ENCODE data around the gene ARRDC2.

The ARRDC2 gene

GRCh38 chr19:17968362-17968761 is 39.6 kb upstream of the ARRDC2 start:
- TF ChIP-seq, protein P1, sequence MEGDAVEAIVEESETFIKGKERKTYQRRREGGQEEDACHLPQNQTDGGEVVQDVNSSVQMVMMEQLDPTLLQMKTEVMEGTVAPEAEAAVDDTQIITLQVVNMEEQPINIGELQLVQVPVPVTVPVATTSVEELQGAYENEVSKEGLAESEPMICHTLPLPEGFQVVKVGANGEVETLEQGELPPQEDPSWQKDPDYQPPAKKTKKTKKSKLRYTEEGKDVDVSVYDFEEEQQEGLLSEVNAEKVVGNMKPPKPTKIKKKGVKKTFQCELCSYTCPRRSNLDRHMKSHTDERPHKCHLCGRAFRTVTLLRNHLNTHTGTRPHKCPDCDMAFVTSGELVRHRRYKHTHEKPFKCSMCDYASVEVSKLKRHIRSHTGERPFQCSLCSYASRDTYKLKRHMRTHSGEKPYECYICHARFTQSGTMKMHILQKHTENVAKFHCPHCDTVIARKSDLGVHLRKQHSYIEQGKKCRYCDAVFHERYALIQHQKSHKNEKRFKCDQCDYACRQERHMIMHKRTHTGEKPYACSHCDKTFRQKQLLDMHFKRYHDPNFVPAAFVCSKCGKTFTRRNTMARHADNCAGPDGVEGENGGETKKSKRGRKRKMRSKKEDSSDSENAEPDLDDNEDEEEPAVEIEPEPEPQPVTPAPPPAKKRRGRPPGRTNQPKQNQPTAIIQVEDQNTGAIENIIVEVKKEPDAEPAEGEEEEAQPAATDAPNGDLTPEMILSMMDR (IDR thresholded peaks at IDR 0.05) = no peak

DNA sequence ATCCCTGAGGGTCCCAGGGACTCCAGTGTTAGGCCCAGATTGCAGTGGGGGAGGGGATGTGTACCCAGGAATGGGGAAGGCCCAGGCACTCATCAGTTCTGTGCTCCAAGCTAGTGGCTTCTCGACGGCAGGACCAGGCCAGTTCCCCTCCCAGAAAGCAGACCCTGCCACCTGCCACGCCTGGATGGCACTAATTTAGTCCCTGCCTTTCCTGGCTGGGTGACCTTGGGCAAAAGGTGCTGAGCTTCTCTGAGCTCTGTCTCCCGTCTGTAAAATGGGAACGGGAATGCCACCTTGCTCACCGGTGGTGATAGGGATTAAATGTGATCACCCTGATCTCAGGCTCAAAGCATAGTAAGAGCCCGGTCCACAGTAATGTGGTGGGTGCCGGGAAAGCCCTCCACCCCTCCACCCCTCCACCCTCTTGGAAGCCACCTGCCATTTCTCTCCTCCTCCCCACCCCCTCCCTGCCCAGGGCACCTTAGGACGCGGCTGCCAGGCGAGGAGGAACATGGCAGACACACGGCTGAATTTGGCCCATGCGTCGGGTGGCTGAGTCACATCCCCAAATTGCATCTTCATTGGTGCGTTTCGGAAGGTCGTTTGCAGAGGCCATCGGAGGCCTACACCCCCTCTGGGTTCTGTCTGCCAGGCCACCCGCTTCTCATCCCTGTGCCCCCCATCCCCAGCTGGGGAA is 38.7 kb upstream of the ARRDC2 start:
- TF ChIP-seq, protein P1 (IDR thresholded peaks at IDR 0.05) = no peak

DNA sequence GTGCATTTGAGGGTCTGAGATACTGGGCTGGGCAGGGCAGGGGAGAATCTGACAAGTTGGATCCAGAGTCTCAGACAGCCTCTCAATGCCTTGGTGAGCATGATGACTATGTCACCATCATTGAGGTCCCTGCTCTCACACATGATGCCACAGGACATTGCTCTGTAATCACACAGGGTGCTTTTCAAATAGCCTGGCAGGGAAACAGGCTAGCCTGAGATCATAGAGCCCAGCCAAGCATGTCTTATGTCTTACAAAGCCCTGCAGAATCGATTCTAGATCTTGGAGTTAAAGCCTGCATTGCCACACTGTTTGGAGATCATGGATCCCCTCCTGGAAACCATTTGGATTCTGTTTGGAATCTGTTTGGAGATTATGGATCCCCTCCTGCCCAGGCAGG is 35.7 kb upstream of the ARRDC2 start:
- TF ChIP-seq, protein P1 (IDR thresholded peaks at IDR 0.05) = no peak

- TF ChIP-seq, protein P1 (IDR thresholded peaks at IDR 0.05) = no peak
These were observed 34.2 kb upstream of the ARRDC2 start for GRCh38 chr19:17973759-17974158.

- TF ChIP-seq, protein P1 (IDR thresholded peaks at IDR 0.05) = no peak
These were observed 33.4 kb upstream of the ARRDC2 start for GRCh38 chr19:17974551-17974950.

DNA sequence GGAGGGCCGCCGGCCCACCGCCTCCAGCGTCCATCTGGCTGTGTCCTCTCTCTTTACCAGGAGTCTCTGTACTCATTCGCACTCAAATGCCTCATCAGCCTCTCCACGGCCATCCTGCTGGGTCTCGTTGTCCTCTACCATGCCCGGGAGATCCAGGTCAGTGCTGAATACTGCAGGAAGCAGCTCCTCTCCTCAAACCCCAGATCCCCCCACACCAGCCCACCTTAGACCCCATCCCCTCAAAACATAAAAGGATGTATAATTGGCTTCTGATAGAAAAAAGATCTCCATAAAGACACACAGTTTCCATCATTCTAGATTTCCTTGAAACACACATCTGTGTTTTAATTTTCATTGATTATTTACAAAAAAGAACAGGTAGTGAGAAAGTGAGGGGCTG is 32.9 kb upstream of the ARRDC2 start:
- TF ChIP-seq, protein P1 (IDR thresholded peaks at IDR 0.05) = no peak

- TF ChIP-seq, protein P1 (IDR thresholded peaks at IDR 0.05) = no peak
These were observed 30.9 kb upstream of the ARRDC2 start for GRCh38 chr19:17977021-17977420.

DNA sequence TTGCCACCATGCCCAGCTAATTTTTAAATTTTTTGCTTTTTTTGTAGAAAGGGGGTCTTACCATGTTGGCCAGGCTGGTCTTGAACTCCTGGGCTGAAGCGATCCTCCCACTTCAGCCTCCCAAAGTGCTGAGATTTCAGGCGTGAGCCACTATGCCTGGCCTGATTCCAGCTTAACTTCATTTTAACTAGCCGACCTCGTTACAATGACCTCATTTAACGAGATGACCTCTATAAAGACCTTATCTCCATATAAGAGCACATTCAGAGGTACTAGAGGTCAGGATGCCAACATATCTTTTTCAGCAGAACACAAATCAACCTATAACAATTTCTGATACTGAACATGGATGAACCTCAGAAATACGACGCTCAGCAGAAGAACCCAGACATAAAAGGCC is 30.5 kb upstream of the ARRDC2 start:
- TF ChIP-seq, protein P1 (IDR thresholded peaks at IDR 0.05) = no peak
